HEK293 (cell line): Measurements from ENCODE around the gene ACRBP.
A peak's percentile ranks its signal among the peaks of the same experiment; 100 is the strongest.

ENCODE experiments used
- KLF1 ChIP-seq: fragments of 450-650 bp; formaldehyde crosslinking; IDR thresholded peaks from 2 replicates; pipeline ENCODE4 v1.5.1; 2016; ENCODE audit warnings: missing biosample characterization, missing genetic modification characterization
- KLF9 ChIP-seq: fragments of 450-650 bp; formaldehyde crosslinking; IDR thresholded peaks from 2 replicates; pipeline ENCODE4 v1.5.1; 2016; ENCODE audit warnings: missing biosample characterization, missing genetic modification characterization, low read depth
- OVOL3 ChIP-seq: fragments of 450-650 bp; formaldehyde crosslinking; IDR thresholded peaks from 2 replicates; pipeline ENCODE4 v1.5.1; 2016; ENCODE audit warnings: missing biosample characterization, missing genetic modification characterization
- ZBTB17 ChIP-seq: fragments of 450-650 bp; formaldehyde crosslinking; IDR thresholded peaks from 2 replicates; pipeline ENCODE4 v1.5.1; 2016; ENCODE audit warnings: missing biosample characterization, missing genetic modification characterization
- ZBTB20 ChIP-seq: fragments of 450-650 bp; formaldehyde crosslinking; IDR thresholded peaks from 2 replicates; pipeline ENCODE4 v1.5.1; 2016; ENCODE audit warnings: missing biosample characterization, missing genetic modification characterization
- ZNF121 ChIP-seq: fragments of 450-650 bp; formaldehyde crosslinking; IDR thresholded peaks from 2 replicates; pipeline ENCODE4 v1.5.1; 2016; ENCODE audit warnings: missing biosample characterization, missing genetic modification characterization
- ZNF146 ChIP-seq: fragments of 450-650 bp; formaldehyde crosslinking; IDR thresholded peaks from 2 replicates; pipeline ENCODE4 v1.5.1; 2016; ENCODE audit warnings: missing biosample characterization, missing genetic modification characterization
- ZNF16 ChIP-seq: fragments of 450-650 bp; formaldehyde crosslinking; IDR thresholded peaks from 2 replicates; pipeline ENCODE4 v1.5.1; 2016; ENCODE audit warnings: low read depth, missing biosample characterization, missing genetic modification characterization
- ZNF2 ChIP-seq: fragments of 450-650 bp; formaldehyde crosslinking; IDR thresholded peaks from 2 replicates; pipeline ENCODE4 v1.5.1; 2016; ENCODE audit warnings: missing biosample characterization, missing genetic modification characterization
- ZNF239 ChIP-seq: fragments of 450-650 bp; formaldehyde crosslinking; IDR thresholded peaks from 2 replicates; pipeline ENCODE4 v1.5.1; 2016; ENCODE audit warnings: missing biosample characterization, missing genetic modification characterization
- ZNF302 ChIP-seq: fragments of 450-650 bp; formaldehyde crosslinking; IDR thresholded peaks from 2 replicates; pipeline ENCODE4 v1.5.1; 2016; ENCODE audit warnings: missing biosample characterization, missing genetic modification characterization, low read depth
- ZNF391 ChIP-seq: fragments of 450-650 bp; formaldehyde crosslinking; IDR thresholded peaks from 2 replicates; pipeline ENCODE4 v1.5.1; 2016; ENCODE audit warnings: low read depth, missing biosample characterization, missing genetic modification characterization, borderline replicate concordance
- ZNF416 ChIP-seq: fragments of 450-650 bp; formaldehyde crosslinking; IDR thresholded peaks from 2 replicates; pipeline ENCODE4 v1.5.1; 2016; ENCODE audit warnings: missing biosample characterization, missing genetic modification characterization
- ZNF549 ChIP-seq: fragments of 450-650 bp; IDR thresholded peaks from 2 replicates; pipeline ENCODE4 v1.5.1; 2018; ENCODE audit warnings: missing biosample characterization, missing genetic modification characterization, mild to moderate bottlenecking, inconsistent platforms, moderate library complexity
- ZNF629 ChIP-seq: fragments of 450-650 bp; formaldehyde crosslinking; IDR thresholded peaks from 2 replicates; pipeline ENCODE4 v1.5.1; 2017; ENCODE audit warnings: missing biosample characterization, missing genetic modification characterization
- ZNF658 ChIP-seq: fragments of 450-650 bp; formaldehyde crosslinking; IDR thresholded peaks from 2 replicates; pipeline ENCODE4; 2016; ENCODE audit warnings: missing biosample characterization, missing genetic modification characterization
- ZNF701 ChIP-seq: fragments of 450-650 bp; formaldehyde crosslinking; IDR thresholded peaks from 2 replicates; pipeline ENCODE4 v1.5.1; 2016; ENCODE audit warnings: missing biosample characterization, missing genetic modification characterization
- ZNF776 ChIP-seq: fragments of 450-650 bp; formaldehyde crosslinking; IDR thresholded peaks from 2 replicates; pipeline ENCODE4 v1.5.0; 2017; ENCODE audit warnings: missing biosample characterization, missing genetic modification characterization, borderline replicate concordance
- ZNF785 ChIP-seq: fragments of 450-650 bp; formaldehyde crosslinking; IDR thresholded peaks from 2 replicates; pipeline ENCODE4 v1.5.1; 2016; ENCODE audit warnings: missing biosample characterization, missing genetic modification characterization
- ZNF792 ChIP-seq: fragments of 450-650 bp; formaldehyde crosslinking; IDR thresholded peaks from 2 replicates; pipeline ENCODE4 v1.5.1; 2016; ENCODE audit warnings: missing biosample characterization, missing genetic modification characterization
- ZNF830 ChIP-seq: fragments of 450-650 bp; IDR thresholded peaks from 2 replicates; pipeline ENCODE4 v1.5.0; 2018; ENCODE audit warnings: missing biosample characterization, missing genetic modification characterization, low read depth, mild to moderate bottlenecking, moderate library complexity
- ZNF843 ChIP-seq: fragments of 450-650 bp; formaldehyde crosslinking; IDR thresholded peaks from 2 replicates; pipeline ENCODE4 v1.5.1; 2016; ENCODE audit warnings: missing biosample characterization, missing genetic modification characterization
- ZSCAN16 ChIP-seq: fragments of 450-650 bp; formaldehyde crosslinking; IDR thresholded peaks from 2 replicates; pipeline ENCODE4 v1.5.1; 2016; ENCODE audit warnings: missing biosample characterization, missing genetic modification characterization
- TF ChIP-seq, protein P1 (sequence below): fragments of 450-650 bp; formaldehyde crosslinking; IDR thresholded peaks from 2 replicates; pipeline ENCODE4 v1.5.1; 2016; ENCODE audit warnings: missing biosample characterization, missing genetic modification characterization
- TF ChIP-seq, protein P2 (sequence below): fragments of 450-650 bp; formaldehyde crosslinking; IDR thresholded peaks from 2 replicates; pipeline ENCODE4 v1.5.1; 2016; ENCODE audit warnings: missing biosample characterization, missing genetic modification characterization
- TF ChIP-seq, protein P3 (sequence below): fragments of 450-650 bp; IDR thresholded peaks from 2 replicates; pipeline ENCODE4 v1.5.1; 2018; ENCODE audit warnings: missing biosample characterization, missing genetic modification characterization
- TF ChIP-seq, protein P4 (sequence below): fragments of 450-650 bp; formaldehyde crosslinking; conservative IDR thresholded peaks from 2 replicates; pipeline ENCODE4 v1.5.1; 2016; ENCODE audit warnings: low read depth, missing biosample characterization, missing genetic modification characterization
- TF ChIP-seq, protein P5 (sequence below): fragments of 450-650 bp; formaldehyde crosslinking; IDR thresholded peaks from 2 replicates; pipeline ENCODE4 v1.5.1; 2016; ENCODE audit warnings: missing biosample characterization, missing genetic modification characterization

ACRBP gene

DNA sequence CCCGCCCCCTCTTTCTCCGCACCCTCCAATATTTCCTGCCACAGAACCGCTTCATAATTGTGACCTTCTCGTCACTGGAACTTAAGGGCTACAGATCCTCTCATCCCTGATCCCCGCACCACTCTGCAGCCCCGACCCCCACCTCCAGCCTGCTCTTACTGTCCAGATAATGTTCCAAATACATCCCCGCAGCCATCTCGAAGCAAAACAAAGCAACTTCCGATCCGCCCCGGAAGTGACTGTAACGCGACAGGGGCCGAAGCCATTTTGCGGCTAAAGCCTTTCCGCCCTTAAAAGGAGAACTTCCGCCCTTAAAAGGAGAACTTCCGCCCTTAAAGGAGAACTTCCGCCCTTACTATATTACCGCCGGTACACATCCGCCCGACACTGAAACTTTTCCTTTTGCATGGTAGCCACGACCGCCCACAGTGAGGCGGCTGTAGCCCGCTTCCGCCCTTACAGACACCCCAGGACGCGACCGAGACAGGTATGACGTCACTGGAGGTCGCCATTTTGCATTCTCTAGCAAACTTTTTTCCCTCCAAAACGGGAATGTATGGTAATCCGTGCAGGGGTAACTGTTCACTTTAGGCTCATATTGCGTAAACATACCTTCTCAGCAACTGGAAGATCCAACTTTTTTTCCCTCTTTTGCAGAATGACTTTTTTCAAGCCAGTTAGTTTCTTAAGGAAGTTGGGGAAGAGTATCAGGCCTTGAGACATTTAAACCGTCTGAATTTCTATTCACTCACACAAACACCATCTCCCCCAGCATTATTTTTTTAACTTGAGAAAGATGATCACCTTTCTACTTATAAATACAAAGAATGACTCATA lies 15.9 kb upstream of the ACRBP start, which contains the start of gene ING4 (continued):
- TF ChIP-seq, protein P1, sequence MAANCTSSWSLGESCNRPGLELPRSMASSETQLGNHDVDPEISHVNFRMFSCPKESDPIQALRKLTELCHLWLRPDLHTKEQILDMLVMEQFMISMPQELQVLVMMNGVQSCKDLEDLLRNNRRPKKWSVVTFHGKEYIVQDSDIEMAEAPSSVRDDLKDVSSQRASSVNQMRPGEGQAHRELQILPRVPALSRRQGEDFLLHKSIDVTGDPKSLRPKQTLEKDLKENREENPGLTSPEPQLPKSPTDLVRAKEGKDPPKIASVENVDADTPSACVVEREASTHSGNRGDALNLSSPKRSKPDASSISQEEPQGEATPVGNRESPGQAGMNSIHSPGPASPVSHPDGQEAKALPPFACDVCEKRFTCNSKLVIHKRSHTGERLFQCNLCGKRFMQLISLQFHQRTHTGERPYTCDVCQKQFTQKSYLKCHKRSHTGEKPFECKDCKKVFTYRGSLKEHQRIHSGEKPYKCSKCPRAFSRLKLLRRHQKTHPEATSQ (tag by site-specific recombination), result no peak
- TF ChIP-seq OVOL3 (tag by site-specific recombination) (peak; percentile 48; the same call in 1 of the 2 replicates), ZNF629 (peak; percentile 100), ZNF239 (tag by site-specific recombination) (no peak), ZNF2 (no peak; the same call in none of the 2 replicates), ZNF549 (tag by site-specific recombination) (no peak), ZNF776 (no peak), ZBTB17 (tag by site-specific recombination) (peak; percentile 93), ZNF830 (no peak), ZNF701 (tag by site-specific recombination) (no peak), ZBTB20 (peak; percentile 72; the same call in 1 of the 2 replicates), ZNF121 (tag by site-specific recombination) (no peak), ZNF843 (tag by site-specific recombination) (peak; percentile 54; the same call in 1 of the 2 replicates), ZNF16 (no peak), ZNF785 (tag by site-specific recombination) (no peak), KLF1 (tag by site-specific recombination) (peak; percentile 80), ZNF416 (tag by site-specific recombination) (no peak), ZNF792 (no peak), ZSCAN16 (tag by site-specific recombination) (no peak), KLF9 (tag by site-specific recombination) (peak; percentile 97), ZNF658 (tag by site-specific recombination) (no peak), ZNF391 (peak; percentile 79; the same call in 1 of the 2 replicates), ZNF302 (tag by site-specific recombination) (no peak), ZNF146 (tag by site-specific recombination) (peak; percentile 82)
- TF ChIP-seq, protein P2, sequence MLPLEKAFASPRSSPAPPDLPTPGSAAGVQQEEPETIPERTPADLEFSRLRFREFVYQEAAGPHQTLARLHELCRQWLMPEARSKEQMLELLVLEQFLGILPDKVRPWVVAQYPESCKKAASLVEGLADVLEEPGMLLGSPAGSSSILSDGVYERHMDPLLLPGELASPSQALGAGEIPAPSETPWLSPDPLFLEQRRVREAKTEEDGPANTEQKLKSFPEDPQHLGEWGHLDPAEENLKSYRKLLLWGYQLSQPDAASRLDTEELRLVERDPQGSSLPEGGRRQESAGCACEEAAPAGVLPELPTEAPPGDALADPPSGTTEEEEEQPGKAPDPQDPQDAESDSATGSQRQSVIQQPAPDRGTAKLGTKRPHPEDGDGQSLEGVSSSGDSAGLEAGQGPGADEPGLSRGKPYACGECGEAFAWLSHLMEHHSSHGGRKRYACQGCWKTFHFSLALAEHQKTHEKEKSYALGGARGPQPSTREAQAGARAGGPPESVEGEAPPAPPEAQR (tag by site-specific recombination), result peak; percentile 37; the same call in 1 of the 2 replicates
- TF ChIP-seq, protein P3, sequence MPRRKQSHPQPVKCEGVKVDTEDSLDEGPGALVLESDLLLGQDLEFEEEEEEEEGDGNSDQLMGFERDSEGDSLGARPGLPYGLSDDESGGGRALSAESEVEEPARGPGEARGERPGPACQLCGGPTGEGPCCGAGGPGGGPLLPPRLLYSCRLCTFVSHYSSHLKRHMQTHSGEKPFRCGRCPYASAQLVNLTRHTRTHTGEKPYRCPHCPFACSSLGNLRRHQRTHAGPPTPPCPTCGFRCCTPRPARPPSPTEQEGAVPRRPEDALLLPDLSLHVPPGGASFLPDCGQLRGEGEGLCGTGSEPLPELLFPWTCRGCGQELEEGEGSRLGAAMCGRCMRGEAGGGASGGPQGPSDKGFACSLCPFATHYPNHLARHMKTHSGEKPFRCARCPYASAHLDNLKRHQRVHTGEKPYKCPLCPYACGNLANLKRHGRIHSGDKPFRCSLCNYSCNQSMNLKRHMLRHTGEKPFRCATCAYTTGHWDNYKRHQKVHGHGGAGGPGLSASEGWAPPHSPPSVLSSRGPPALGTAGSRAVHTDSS (tag by site-specific recombination), result no peak
- TF ChIP-seq, protein P4, sequence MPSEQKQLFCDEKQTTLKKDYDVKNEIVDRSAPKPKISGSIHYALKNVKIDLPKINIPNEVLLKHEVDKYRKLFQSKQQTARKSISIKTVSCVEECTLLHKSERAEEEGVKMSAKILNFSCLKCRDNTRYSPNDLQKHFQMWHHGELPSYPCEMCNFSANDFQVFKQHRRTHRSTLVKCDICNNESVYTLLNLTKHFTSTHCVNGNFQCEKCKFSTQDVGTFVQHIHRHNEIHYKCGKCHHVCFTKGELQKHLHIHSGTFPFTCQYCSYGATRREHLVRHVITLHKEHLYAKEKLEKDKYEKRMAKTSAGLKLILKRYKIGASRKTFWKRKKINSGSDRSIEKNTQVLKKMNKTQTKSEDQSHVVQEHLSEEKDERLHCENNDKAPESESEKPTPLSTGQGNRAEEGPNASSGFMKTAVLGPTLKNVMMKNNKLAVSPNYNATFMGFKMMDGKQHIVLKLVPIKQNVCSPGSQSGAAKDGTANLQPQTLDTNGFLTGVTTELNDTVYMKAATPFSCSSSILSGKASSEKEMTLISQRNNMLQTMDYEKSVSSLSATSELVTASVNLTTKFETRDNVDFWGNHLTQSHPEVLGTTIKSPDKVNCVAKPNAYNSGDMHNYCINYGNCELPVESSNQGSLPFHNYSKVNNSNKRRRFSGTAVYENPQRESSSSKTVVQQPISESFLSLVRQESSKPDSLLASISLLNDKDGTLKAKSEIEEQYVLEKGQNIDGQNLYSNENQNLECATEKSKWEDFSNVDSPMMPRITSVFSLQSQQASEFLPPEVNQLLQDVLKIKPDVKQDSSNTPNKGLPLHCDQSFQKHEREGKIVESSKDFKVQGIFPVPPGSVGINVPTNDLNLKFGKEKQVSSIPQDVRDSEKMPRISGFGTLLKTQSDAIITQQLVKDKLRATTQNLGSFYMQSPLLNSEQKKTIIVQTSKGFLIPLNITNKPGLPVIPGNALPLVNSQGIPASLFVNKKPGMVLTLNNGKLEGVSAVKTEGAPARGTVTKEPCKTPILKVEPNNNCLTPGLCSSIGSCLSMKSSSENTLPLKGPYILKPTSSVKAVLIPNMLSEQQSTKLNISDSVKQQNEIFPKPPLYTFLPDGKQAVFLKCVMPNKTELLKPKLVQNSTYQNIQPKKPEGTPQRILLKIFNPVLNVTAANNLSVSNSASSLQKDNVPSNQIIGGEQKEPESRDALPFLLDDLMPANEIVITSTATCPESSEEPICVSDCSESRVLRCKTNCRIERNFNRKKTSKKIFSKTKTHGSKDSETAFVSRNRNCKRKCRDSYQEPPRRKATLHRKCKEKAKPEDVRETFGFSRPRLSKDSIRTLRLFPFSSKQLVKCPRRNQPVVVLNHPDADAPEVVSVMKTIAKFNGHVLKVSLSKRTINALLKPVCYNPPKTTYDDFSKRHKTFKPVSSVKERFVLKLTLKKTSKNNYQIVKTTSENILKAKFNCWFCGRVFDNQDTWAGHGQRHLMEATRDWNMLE (tag by site-specific recombination), result peak; percentile 100
- TF ChIP-seq, protein P5, sequence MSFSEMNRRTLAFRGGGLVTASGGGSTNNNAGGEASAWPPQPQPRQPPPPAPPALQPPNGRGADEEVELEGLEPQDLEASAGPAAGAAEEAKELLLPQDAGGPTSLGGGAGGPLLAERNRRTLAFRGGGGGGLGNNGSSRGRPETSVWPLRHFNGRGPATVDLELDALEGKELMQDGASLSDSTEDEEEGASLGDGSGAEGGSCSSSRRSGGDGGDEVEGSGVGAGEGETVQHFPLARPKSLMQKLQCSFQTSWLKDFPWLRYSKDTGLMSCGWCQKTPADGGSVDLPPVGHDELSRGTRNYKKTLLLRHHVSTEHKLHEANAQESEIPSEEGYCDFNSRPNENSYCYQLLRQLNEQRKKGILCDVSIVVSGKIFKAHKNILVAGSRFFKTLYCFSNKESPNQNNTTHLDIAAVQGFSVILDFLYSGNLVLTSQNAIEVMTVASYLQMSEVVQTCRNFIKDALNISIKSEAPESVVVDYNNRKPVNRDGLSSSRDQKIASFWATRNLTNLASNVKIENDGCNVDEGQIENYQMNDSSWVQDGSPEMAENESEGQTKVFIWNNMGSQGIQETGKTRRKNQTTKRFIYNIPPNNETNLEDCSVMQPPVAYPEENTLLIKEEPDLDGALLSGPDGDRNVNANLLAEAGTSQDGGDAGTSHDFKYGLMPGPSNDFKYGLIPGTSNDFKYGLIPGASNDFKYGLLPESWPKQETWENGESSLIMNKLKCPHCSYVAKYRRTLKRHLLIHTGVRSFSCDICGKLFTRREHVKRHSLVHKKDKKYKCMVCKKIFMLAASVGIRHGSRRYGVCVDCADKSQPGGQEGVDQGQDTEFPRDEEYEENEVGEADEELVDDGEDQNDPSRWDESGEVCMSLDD (tag by site-specific recombination), result peak; percentile 99
